Effector memory CD8-positive, alpha-beta T cell (primary cell): ENCODE results near the gene TYMS.
A peak's percentile ranks its signal among the peaks of the same experiment; 100 is the strongest.

ENCODE experiments used
- ATAC-seq: fragments of 150-1000 bp; cut with Tn5 transposase; replicated peaks from 2 replicates; pipeline ENCODE4 v1.10.0; 2021; ENCODE audit warnings: mild to moderate bottlenecking, moderate library complexity
- DNase-seq, 3 experiments: peaks; one replicate each; pipeline ENCODE4 v3.0.0; 2021
- H3K27ac Mint-ChIP-seq, 2 donors: one replicate each; pipeline ENCODE4 v1.8.0; 2022; ENCODE audit warnings: mild to moderate bottlenecking in 2 of 2, mixed read lengths in 2 of 2, moderate library complexity in 2 of 2
- H3K27me3 Mint-ChIP-seq, 2 donors: one replicate each; pipeline ENCODE4 v1.8.0; 2022; ENCODE audit warnings: mixed read lengths in 2 of 2
- H3K36me3 Mint-ChIP-seq: one replicate; pipeline ENCODE4 v1.8.0; 2022; ENCODE audit warnings: mild to moderate bottlenecking, moderate library complexity, mixed read lengths; ENCODE audit not compliant: insufficient read depth
- H3K4me1 Mint-ChIP-seq, 2 donors: one replicate each; pipeline ENCODE4 v1.8.0; 2022; ENCODE audit warnings: low read depth in 2 of 2, mixed read lengths in 2 of 2
- H3K4me3 Mint-ChIP-seq, 2 donors: one replicate each; pipeline ENCODE4 v1.8.0; 2022; ENCODE audit warnings: mild to moderate bottlenecking in 2 of 2, mixed read lengths in 2 of 2, moderate library complexity in 2 of 2
- H3K9me3 Mint-ChIP-seq, 2 donors: one replicate each; pipeline ENCODE4 v1.8.0; 2022; ENCODE audit warnings: mixed read lengths in 2 of 2

TYMS gene

GRCh38 chr18:688323-688722 is 30.9 kb downstream of the TYMS start:
- no peak overlapping the region for H3K27ac Mint-ChIP-seq
- H3K4me3 Mint-ChIP-seq = no peak overlapping the region
- DNase-seq (no peak), ATAC-seq (no peak)
- no peaks in the 10 kb centered on the region for H3K27me3 Mint-ChIP-seq
- no peaks in the 10 kb centered on the region for H3K9me3 Mint-ChIP-seq
- H3K36me3 Mint-ChIP-seq = peaks cover 6% of the 10 kb centered on the region
- peaks cover 1 to 2% of the 10 kb centered on the region in 2 donors for H3K4me1 Mint-ChIP-seq

- peaks cover 0 to 4% of the 10 kb centered on the region in 2 donors for H3K4me1 Mint-ChIP-seq
- H3K36me3 Mint-ChIP-seq = peaks cover 16% of the 10 kb centered on the region
- H3K4me3 Mint-ChIP-seq = no peak overlapping the region
- H3K27ac Mint-ChIP-seq = no peak overlapping the region
- H3K27me3 Mint-ChIP-seq = no peaks in the 10 kb centered on the region
- DNase-seq (no peak), ATAC-seq (no peak)
- no peaks in the 10 kb centered on the region for H3K9me3 Mint-ChIP-seq
These were observed 35.4 kb downstream of the TYMS start for GRCh38 chr18:692824-693223.

GRCh38 chr18:693466-694187 is 36.2 kb downstream of the TYMS start:
- H3K36me3 Mint-ChIP-seq = peaks cover 16% of the 10 kb centered on the region
- no peaks in the 10 kb centered on the region for H3K27me3 Mint-ChIP-seq
- ATAC-seq (no peak), DNase-seq (no peak)
- no peaks in the 10 kb centered on the region for H3K9me3 Mint-ChIP-seq
- peaks cover 0 to 4% of the 10 kb centered on the region in 2 donors for H3K4me1 Mint-ChIP-seq
- no peak overlapping the region for H3K4me3 Mint-ChIP-seq
- H3K27ac Mint-ChIP-seq = no peak overlapping the region

- Mint-ChIP-seq H3K27me3 (no peaks in the 10 kb centered on the region), H3K27ac (no peak overlapping the region), H3K4me3 (no peak overlapping the region), H3K4me1 (peaks cover 0 to 4% of the 10 kb centered on the region in 2 donors), H3K9me3 (no peaks in the 10 kb centered on the region), H3K36me3 (peaks cover 14% of the 10 kb centered on the region)
- DNase-seq (no peak), ATAC-seq (no peak)
These were observed 39.6 kb downstream of the TYMS start for GRCh38 chr18:697012-697411.

- ATAC-seq = no peak
These were observed 40.3 kb downstream of the TYMS start for GRCh38 chr18:697800-698199.

DNA sequence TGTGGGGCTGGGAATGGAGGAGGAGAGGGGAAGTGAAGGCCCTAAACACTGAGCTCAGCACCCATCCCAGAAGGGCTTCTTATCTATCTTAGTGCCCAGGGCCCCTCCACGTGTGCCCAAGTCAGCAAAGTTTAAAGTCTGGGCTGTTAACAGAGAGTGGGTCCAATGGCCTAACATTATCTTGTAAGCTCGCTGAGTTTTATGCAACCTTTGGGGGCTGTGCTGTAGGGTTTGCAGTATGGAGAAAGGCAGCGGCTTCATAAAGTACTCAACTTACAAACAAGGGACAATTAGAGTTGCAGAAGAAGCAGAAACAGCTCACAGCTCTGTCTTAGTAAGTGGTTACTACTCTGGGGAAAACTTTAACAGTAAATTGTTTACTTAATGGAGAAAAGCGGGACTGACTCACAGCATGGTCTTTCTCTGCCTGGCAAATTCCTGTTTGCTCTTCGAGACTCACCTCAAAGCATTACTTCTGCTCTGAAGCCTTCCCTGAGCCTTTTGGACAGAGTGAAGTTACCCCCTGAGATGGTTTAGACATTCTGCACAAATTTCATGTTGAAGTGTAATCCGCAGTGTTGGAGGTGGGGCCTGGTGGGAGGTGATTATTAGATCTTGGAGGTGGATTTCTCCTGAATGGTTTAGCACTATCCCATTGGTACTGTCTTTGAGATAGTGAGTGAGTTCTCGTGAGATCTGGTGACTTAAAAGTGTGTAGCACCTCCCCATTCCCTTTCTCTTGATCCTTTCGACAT is 45.9 kb downstream of the TYMS start:
- H3K36me3 Mint-ChIP-seq = peaks cover 5% of the 10 kb centered on the region
- peaks cover 4 to 7% of the 10 kb centered on the region in 2 donors for H3K4me1 Mint-ChIP-seq
- H3K27me3 Mint-ChIP-seq = no peaks in the 10 kb centered on the region
- ATAC-seq (no peak), DNase-seq (no peak)
- H3K4me3 Mint-ChIP-seq = no peak overlapping the region
- peak overlapping the region; percentile 12 to 29 for H3K27ac Mint-ChIP-seq
- no peaks in the 10 kb centered on the region for H3K9me3 Mint-ChIP-seq

More at GRCh38 chr18:697800-698199, 40.3 kb downstream of the TYMS start:
- Mint-ChIP-seq H3K27me3 (no peaks in the 10 kb centered on the region), H3K9me3 (no peaks in the 10 kb centered on the region), H3K4me1 (peaks cover 1 to 5% of the 10 kb centered on the region in 2 donors), H3K4me3 (no peak overlapping the region), H3K27ac (peak overlapping the region in 1 of 2 donors; percentile 38), H3K36me3 (peaks cover 10% of the 10 kb centered on the region)
- no peak for DNase-seq

DNA sequence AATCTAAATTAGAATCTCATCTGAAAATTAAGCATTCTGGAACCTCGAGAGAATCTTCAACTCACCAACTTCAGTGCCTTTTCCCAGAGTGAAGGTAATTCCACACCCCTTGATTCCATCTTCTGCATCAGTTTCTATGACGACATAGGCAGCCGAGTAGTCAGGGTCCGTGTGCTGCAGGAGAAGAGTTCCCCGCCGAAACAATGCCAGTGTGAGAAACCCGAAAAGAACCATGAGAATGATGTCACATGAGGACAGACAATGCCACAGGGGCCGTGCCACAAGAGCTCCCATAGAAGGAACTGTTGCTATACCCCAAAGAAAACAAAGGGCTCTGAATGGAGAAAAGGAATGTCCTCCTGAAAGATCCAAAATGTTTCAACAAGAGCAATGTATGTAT is 49.0 kb downstream of the TYMS start:
- Mint-ChIP-seq H3K27me3 (no peaks in the 10 kb centered on the region), H3K4me3 (no peak overlapping the region), H3K9me3 (no peaks in the 10 kb centered on the region), H3K27ac (peak overlapping the region in 1 of 2 donors; percentile 13), H3K4me1 (peaks cover 20 to 27% of the 10 kb centered on the region in 2 donors), H3K36me3 (peaks cover 8% of the 10 kb centered on the region)
- DNase-seq (no peak), ATAC-seq (no peak)

GRCh38 chr18:708096-708495 is 50.6 kb downstream of the TYMS start:
- Mint-ChIP-seq H3K4me3 (no peak overlapping the region), H3K27ac (no peak overlapping the region), H3K36me3 (peaks cover 20% of the 10 kb centered on the region), H3K4me1 (peaks cover 22 to 26% of the 10 kb centered on the region in 2 donors), H3K27me3 (no peaks in the 10 kb centered on the region), H3K9me3 (no peaks in the 10 kb centered on the region)
- no peak for ATAC-seq
- DNase-seq = no peak

GRCh38 chr18:709771-710170 is 52.3 kb downstream of the TYMS start:
- Mint-ChIP-seq H3K27ac (peak overlapping the region in 1 of 2 donors; percentile 76), H3K9me3 (no peaks in the 10 kb centered on the region), H3K27me3 (no peaks in the 10 kb centered on the region), H3K4me1 (peaks cover 22 to 23% of the 10 kb centered on the region in 2 donors), H3K4me3 (no peak overlapping the region), H3K36me3 (peaks cover 20% of the 10 kb centered on the region)
- DNase-seq (no peak), ATAC-seq (no peak)

DNA sequence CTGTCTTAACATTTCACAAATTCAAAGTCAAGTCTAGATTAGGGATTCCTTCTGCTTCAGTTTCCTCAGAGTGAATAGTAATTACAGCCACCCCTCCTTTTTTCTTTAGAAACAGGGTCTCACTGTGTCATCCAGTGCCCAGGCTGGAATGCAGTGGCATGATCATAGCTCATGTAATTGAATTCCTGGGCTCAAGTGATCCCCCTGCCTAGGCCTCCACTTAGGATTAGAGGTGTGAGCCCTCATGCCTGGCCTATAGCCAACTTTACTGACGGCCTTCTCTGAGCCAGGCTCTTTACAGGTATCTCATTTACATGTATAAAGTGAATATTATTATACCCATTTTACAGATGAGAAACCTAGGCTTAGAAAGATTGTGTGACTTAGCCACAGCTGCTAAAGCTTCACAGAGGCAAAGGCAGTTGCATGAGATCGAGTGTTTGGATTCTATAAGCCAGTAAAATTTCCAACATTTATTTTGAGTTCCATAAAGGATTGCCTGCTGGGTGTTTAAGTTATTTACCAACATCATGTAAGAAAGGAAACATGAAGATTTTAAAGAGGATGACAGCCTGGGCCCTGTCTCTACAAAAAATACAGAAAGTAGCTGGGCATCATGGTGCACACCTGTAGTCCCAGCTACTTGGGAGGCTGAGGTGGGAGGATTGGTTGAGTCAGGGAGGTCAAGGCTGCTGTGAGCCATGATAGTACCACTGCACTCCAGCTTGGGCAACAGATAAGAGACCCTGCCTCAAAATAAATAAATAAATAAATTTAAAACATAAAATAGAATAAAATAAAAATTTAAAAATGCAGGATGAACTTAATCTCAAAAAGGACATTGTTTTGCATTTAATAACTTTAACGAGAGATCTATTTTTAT is 53.2 kb downstream of the TYMS start:
- Mint-ChIP-seq H3K27ac (peak overlapping the region; percentile 96 to 97), H3K9me3 (no peaks in the 10 kb centered on the region), H3K4me1 (peaks cover 22 to 25% of the 10 kb centered on the region in 2 donors), H3K27me3 (no peaks in the 10 kb centered on the region), H3K36me3 (peaks cover 20% of the 10 kb centered on the region), H3K4me3 (peak overlapping the region; percentile 90 to 94)
- ATAC-seq (no peak), DNase-seq (no peak)

- DNase-seq (no peak), ATAC-seq (no peak)
- H3K4me3 Mint-ChIP-seq = peak overlapping the region; percentile 90 to 94
- H3K27ac Mint-ChIP-seq = peak overlapping the region; percentile 96 to 97
- H3K36me3 Mint-ChIP-seq = peaks cover 20% of the 10 kb centered on the region
- no peaks in the 10 kb centered on the region for H3K27me3 Mint-ChIP-seq
- peaks cover 22 to 25% of the 10 kb centered on the region in 2 donors for H3K4me1 Mint-ChIP-seq
- H3K9me3 Mint-ChIP-seq = no peaks in the 10 kb centered on the region
These were observed 53.8 kb downstream of the TYMS start for GRCh38 chr18:711310-711656.

DNA sequence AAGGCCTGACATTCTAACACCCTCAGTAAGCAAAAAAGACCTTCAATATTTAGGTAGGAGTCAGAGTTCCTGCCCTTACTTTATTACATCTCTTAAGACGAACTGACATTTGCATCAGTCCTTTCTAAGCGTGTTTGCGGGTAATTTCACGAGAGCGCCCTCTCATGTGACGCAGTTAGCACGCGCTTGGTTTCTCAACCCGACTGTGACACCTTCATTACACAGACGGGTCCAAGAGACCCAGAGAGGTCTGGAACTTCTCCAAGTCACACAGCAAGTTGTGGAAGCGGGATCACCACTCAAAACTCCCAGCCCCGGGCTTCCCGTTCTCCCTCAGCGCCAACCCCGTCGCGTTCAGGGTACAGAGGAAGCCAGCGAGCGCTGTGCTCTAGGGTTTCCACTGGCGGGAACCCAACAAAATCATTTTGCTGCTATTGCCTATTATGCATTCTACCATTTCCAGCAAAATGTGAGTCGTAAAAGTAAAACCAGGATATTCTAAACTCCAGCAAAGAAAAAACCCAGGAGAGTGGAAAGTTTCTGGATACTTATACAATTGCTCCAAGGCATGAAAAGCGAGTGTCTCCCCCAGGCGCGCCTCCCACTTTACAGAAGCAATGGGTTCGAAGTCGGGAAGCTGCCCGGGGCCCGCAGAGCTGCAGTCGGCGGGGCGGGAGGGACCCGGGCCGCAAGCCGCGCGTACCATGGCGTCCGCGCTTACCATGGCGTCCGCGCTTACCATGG is 54.4 kb downstream of the TYMS start:
- Mint-ChIP-seq H3K27me3 (no peaks in the 10 kb centered on the region), H3K4me3 (peak overlapping the region; percentile 90 to 94), H3K9me3 (no peaks in the 10 kb centered on the region), H3K36me3 (peaks cover 20% of the 10 kb centered on the region), H3K4me1 (peaks cover 22 to 25% of the 10 kb centered on the region in 2 donors), H3K27ac (peak overlapping the region; percentile 96 to 97)
- ATAC-seq (peak; percentile 73), DNase-seq (peak; percentile 65 to 77 (median 69))
